Measurements from ENCODE around the gene LIX1.

Gene LIX1

GRCh38 chr5:97071101-97071500 is 71.3 kb downstream of the LIX1 start:
- no peak for DNase-seq

GRCh38 chr5:97070234-97070633 is 72.2 kb downstream of the LIX1 start:
- no peak for DNase-seq

- no peak for DNase-seq
Observed at GRCh38 chr5:97067296-97067850, 75.0 kb downstream of the LIX1 start.

- no peak for DNase-seq
Observed at GRCh38 chr5:97065475-97065874, 76.9 kb downstream of the LIX1 start.

- no peak for DNase-seq
Observed at GRCh38 chr5:97063251-97063650, 79.2 kb downstream of the LIX1 start.

- DNase-seq, result no peak
Observed at GRCh38 chr5:97062046-97062445, 80.4 kb downstream of the LIX1 start.

- no peak for DNase-seq
Observed at GRCh38 chr5:97056263-97056662, 86.1 kb downstream of the LIX1 start.

GRCh38 chr5:97049175-97049574 is 93.2 kb downstream of the LIX1 start:
- DNase-seq, result no peak

GRCh38 chr5:97047076-97047475 is 95.3 kb downstream of the LIX1 start:
- DNase-seq, result no peak

- DNase-seq, result no peak
Observed at GRCh38 chr5:97046270-97046982, 96.0 kb downstream of the LIX1 start.

GRCh38 chr5:97044052-97044451 is 98.4 kb downstream of the LIX1 start:
- no peak for DNase-seq

GRCh38 chr5:97043511-97043910 is 98.9 kb downstream of the LIX1 start:
- no peak for DNase-seq

GRCh38 chr5:97042996-97043395 is 99.4 kb downstream of the LIX1 start:
- no peak for DNase-seq

Measured in NCI-H524 (cell line).